Common myeloid progenitor, CD34-positive (primary cell): ENCODE results near the gene LEMD2.

Experiments used
- CTCF ChIA-PET: fragments of 350-600 bp; sonication (Branson Sonifier 250); formaldehyde crosslinking; loops from one replicate; lab custom pipeline; 2021; ENCODE audit warnings: antibody characterized with exemption; lab: Charles Lee
- POLR2A ChIA-PET: fragments of 350-600 bp; sonication (Branson Sonifier 250); formaldehyde crosslinking; loops from one replicate; lab custom pipeline; 2021; ENCODE audit warnings: antibody characterized with exemption; lab: Charles Lee
- DNase-seq, 3 donors: peaks; one replicate each; pipeline versions ENCODE4 v3.0.0 to v3.0.0-alpha.2; 2013
- H3K27ac ChIP-seq, 2 experiments: 1 replicate in 1 of 2; 2 replicates in 1 of 2; pipeline ENCODE4 v1.7.0; 2013; ENCODE audit warnings: inconsistent platforms in 2 of 2, low read length in 2 of 2, mild to moderate bottlenecking in 2 of 2, low read depth in 1 of 2, moderate library complexity in 1 of 2; ENCODE audit not compliant: severe bottlenecking in 2 of 2, insufficient read depth in 1 of 2, poor library complexity in 1 of 2
- H3K27me3 ChIP-seq, 5 experiments: replicated peaks in 2 of 5; 1 replicate in 3 of 5; 2 replicates in 2 of 5; pipeline versions ENCODE4 v1.6.1 to v1.7.0; 2013; ENCODE audit warnings: low read length in 4 of 5, mild to moderate bottlenecking in 2 of 5, moderate library complexity in 2 of 5, inconsistent platforms in 1 of 5; ENCODE audit not compliant: insufficient read depth in 5 of 5, control insufficient read depth in 4 of 5
- H3K36me3 ChIP-seq, 4 experiments: 1 replicate in 2 of 4; 2 replicates in 2 of 4; pipeline versions ENCODE4 v1.6.1 to v1.7.0; 2013; ENCODE audit warnings: low read length in 3 of 4, control low read depth in 1 of 4, mild to moderate bottlenecking in 1 of 4; ENCODE audit not compliant: control insufficient read depth in 4 of 4, insufficient read depth in 4 of 4
- H3K4me1 ChIP-seq, 4 experiments: 1 replicate in 3 of 4; 2 replicates in 1 of 4; pipeline versions ENCODE4 v1.6.1 to v1.7.1; 2013; ENCODE audit warnings: low read length in 3 of 4, mild to moderate bottlenecking in 3 of 4, control low read depth in 1 of 4, inconsistent platforms in 1 of 4, moderate library complexity in 1 of 4; ENCODE audit not compliant: control insufficient read depth in 4 of 4, insufficient read depth in 4 of 4; ENCODE audit errors: control extremely low read depth in 1 of 4
- H3K4me3 ChIP-seq, 7 experiments: 1 replicate in 4 of 7; 2 replicates in 3 of 7; pipeline versions ENCODE4 v1.5.1 to v1.7.0; 2013; ENCODE audit warnings: mild to moderate bottlenecking in 7 of 7, low read length in 6 of 7, moderate library complexity in 6 of 7, inconsistent platforms in 2 of 7, low read depth in 2 of 7, control low read depth in 1 of 7; ENCODE audit not compliant: insufficient read depth in 4 of 7, control insufficient read depth in 1 of 7; ENCODE audit errors: extremely low read depth in 1 of 7
- H3K9me3 ChIP-seq, 5 experiments: 1 replicate in 4 of 5; 2 replicates in 1 of 5; pipeline versions ENCODE4 v1.6.1 to v1.7.1; 2013; ENCODE audit warnings: low read length in 4 of 5, mild to moderate bottlenecking in 2 of 5, inconsistent platforms in 1 of 5, low read depth in 1 of 5, moderate library complexity in 1 of 5; ENCODE audit not compliant: control insufficient read depth in 4 of 5, insufficient read depth in 2 of 5; ENCODE audit errors: control extremely low read depth in 1 of 5
- WGBS: methylation state at CpG from one replicate; pipeline ENCODE4 v1.1.5; 2013; ENCODE audit not compliant: insufficient coverage; 5-methylcytosine and 5-hydroxymethylcytosine counted together

LEMD2 gene

GRCh38 chr6:33731035-33731434 lies 57.9 kb downstream of the LEMD2 start:
- H3K27ac ChIP-seq: no peak overlapping the region
- ChIA-PET CTCF (interaction anchor here (0.8 to 1.0 kb wide), 2 partner anchors 12 to 25 kb away, joined by 3 read pairs; no protein-coding TSS in a partner anchor), POLR2A (no interaction called here)
- H3K4me1 ChIP-seq: peaks cover 0 to 6% (median 0%) of the 10 kb centered on the region in 4 experiments
- peaks cover 0 to 4% (median 0%) of the 10 kb centered on the region in 5 experiments for H3K27me3 ChIP-seq
- no peak overlapping the region for H3K4me3 ChIP-seq
- DNase-seq: no peak
- WGBS: 84% methylated on average over 6 of the region's 7 CpGs
- no peaks in the 10 kb centered on the region for H3K9me3 ChIP-seq
- H3K36me3 ChIP-seq: no peaks in the 10 kb centered on the region

GRCh38 chr6:33730611-33731010 lies 58.3 kb downstream of the LEMD2 start:
- Histone ChIP-seq H3K27me3 (peaks cover 0 to 4% (median 0%) of the 10 kb centered on the region in 5 experiments), H3K4me3 (no peak overlapping the region)

GRCh38 chr6:33729059-33729458 lies 59.9 kb downstream of the LEMD2 start:
- Histone ChIP-seq H3K27ac (no peak overlapping the region), H3K4me1 (no peaks in the 10 kb centered on the region), H3K36me3 (no peaks in the 10 kb centered on the region), H3K9me3 (no peaks in the 10 kb centered on the region), H3K4me3 (no peak overlapping the region), H3K27me3 (peaks cover 0 to 6% (median 0%) of the 10 kb centered on the region in 5 experiments)
- WGBS: 97% methylated on average over 3 of the region's 6 CpGs
- ChIA-PET CTCF (interaction anchor here (1.2 to 2.4 kb wide), 3 partner anchors 9 to 28 kb away, joined by 3 to 12 read pairs (median 3); no protein-coding TSS in a partner anchor), POLR2A (no interaction called here)
- no peak for DNase-seq

More at GRCh38 chr6:33730611-33731010, 58.3 kb downstream of the LEMD2 start:
- no peak overlapping the region for H3K27ac ChIP-seq
- ChIA-PET POLR2A (no interaction called here), CTCF (no interaction called here)
- WGBS: 94% methylated on average over 8 of the region's 10 CpGs
- peaks cover 0 to 6% (median 0%) of the 10 kb centered on the region in 4 experiments for H3K4me1 ChIP-seq
- DNase-seq: no peak
- no peaks in the 10 kb centered on the region for H3K36me3 ChIP-seq
- H3K9me3 ChIP-seq: no peaks in the 10 kb centered on the region

DNA sequence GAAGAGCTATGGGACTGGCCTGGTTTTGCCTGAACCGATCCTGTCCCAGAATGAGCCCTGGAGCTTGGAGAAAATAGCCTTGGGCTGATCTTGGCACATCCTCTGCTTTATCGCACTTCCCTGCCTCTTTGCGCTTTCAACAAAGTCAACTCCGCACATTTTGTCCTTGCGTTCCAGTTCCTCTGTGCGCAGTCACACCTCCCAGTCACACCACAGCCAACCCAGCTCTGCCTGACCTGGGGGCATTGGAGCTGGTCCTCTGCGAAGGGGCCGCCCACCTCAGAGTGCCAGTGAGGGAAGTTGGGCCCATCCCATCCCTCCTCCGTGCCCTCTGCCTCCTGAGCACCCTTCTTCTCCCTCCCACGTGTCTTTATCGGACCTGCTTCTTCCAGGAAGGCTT lies 60.5 kb downstream of the LEMD2 start:
- no peaks in the 10 kb centered on the region for H3K36me3 ChIP-seq
- CTCF ChIA-PET: interaction anchor here (1.2 to 2.4 kb wide), 3 partner anchors 10 to 27 kb away, joined by 3 to 12 read pairs (median 3); no protein-coding TSS in a partner anchor
- H3K9me3 ChIP-seq: no peaks in the 10 kb centered on the region
- H3K27me3 ChIP-seq: peaks cover 0 to 8% (median 4%) of the 10 kb centered on the region in 5 experiments
- H3K4me3 ChIP-seq: no peak overlapping the region
- no peak overlapping the region for H3K27ac ChIP-seq
- no peaks in the 10 kb centered on the region for H3K4me1 ChIP-seq
- POLR2A ChIA-PET: no interaction called here
- DNase-seq: no peak
- 95% methylated on average over 10 of the region's 11 CpGs for WGBS

- H3K4me1 ChIP-seq: no peaks in the 10 kb centered on the region
- no peak for DNase-seq
- POLR2A ChIA-PET: no interaction called here
Observed at GRCh38 chr6:33727932-33728331, 61.0 kb downstream of the LEMD2 start.

DNA sequence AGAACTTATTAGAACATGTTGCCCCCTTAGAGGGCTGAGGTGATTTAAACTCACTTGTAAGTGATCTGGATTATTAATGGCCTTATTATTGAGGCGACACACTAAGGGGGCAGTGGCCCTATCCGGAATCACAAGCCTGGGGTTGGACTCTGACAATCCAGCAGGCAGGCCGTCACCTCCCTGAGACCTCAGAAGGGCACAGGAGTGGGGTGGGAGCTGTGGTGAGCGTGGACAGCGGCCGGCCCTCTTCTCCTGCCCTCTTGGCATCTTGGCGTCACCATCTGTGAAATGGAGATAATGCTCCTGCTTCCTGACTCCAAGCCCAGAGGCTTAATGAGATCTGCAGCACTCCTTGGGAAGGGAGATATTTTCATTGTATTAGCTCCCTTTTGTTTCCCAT lies 61.8 kb downstream of the LEMD2 start:
- 91% methylated on average over 7 of the region's 7 CpGs for WGBS
- CTCF ChIA-PET: no interaction called here

More at GRCh38 chr6:33727932-33728331, 61.0 kb downstream of the LEMD2 start:
- H3K9me3 ChIP-seq: no peaks in the 10 kb centered on the region
- H3K36me3 ChIP-seq: no peaks in the 10 kb centered on the region
- peaks cover 0 to 10% (median 4%) of the 10 kb centered on the region in 5 experiments for H3K27me3 ChIP-seq
- CTCF ChIA-PET: interaction anchor here (1.2 to 2.4 kb wide), 3 partner anchors 11 to 26 kb away, joined by 3 to 12 read pairs (median 3); no protein-coding TSS in a partner anchor
- 89% methylated on average over 11 of the region's 11 CpGs for WGBS
- no peak overlapping the region for H3K4me3 ChIP-seq
- H3K27ac ChIP-seq: no peak overlapping the region

GRCh38 chr6:33726696-33727095 lies 62.2 kb downstream of the LEMD2 start:
- 93% methylated on average over 11 of the region's 15 CpGs for WGBS
- Histone ChIP-seq H3K27ac (no peak overlapping the region), H3K36me3 (no peaks in the 10 kb centered on the region), H3K9me3 (no peaks in the 10 kb centered on the region), H3K4me1 (no peaks in the 10 kb centered on the region), H3K4me3 (no peak overlapping the region), H3K27me3 (peaks cover 0 to 10% (median 7%) of the 10 kb centered on the region in 5 experiments)
- CTCF ChIA-PET: interaction anchor here (1.2 kb wide), 1 partner anchor 16 kb away, joined by 3 read pairs; no protein-coding TSS in a partner anchor
- DNase-seq: no peak
- POLR2A ChIA-PET: no interaction called here

More for the DNA sequence above, 61.8 kb downstream of the LEMD2 start:
- H3K4me3 ChIP-seq: no peak overlapping the region
- H3K27me3 ChIP-seq: peaks cover 0 to 10% (median 7%) of the 10 kb centered on the region in 5 experiments
- POLR2A ChIA-PET: no interaction called here
- H3K9me3 ChIP-seq: no peaks in the 10 kb centered on the region
- H3K36me3 ChIP-seq: no peaks in the 10 kb centered on the region
- H3K27ac ChIP-seq: no peak overlapping the region
- H3K4me1 ChIP-seq: no peaks in the 10 kb centered on the region
- no peak for DNase-seq
